ENCODE data around the gene CTRB1. TPM values are rescaled to one million over a fixed set of nuclear protein-coding genes. Genes with fewer than 3 reads are reported as not detected.

CTRB1 gene
- total RNA-seq, 4 donors from 2014 or later, result not detected

GRCh38 chr16:75179208-75179607 lies 39.6 kb upstream of the CTRB1 start:
- H3K36me3 ChIP-seq, result no peaks in the 10 kb centered on the region
- no peaks in the 10 kb centered on the region for H3K4me1 ChIP-seq
- no peak for DNase-seq
- H3K27ac ChIP-seq, result no peak overlapping the region
- no peaks in the 10 kb centered on the region for H3K27me3 ChIP-seq
- H3K4me3 ChIP-seq, result no peak overlapping the region
- peaks cover 0 to 21% (median 6%) of the 10 kb centered on the region in 4 donors for H3K9me3 ChIP-seq
- no peak for TF ChIP-seq POLR2A (IDR thresholded peaks at IDR 0.05)
- TF ChIP-seq CTCF (IDR thresholded peaks at IDR 0.05), result no peak

DNA sequence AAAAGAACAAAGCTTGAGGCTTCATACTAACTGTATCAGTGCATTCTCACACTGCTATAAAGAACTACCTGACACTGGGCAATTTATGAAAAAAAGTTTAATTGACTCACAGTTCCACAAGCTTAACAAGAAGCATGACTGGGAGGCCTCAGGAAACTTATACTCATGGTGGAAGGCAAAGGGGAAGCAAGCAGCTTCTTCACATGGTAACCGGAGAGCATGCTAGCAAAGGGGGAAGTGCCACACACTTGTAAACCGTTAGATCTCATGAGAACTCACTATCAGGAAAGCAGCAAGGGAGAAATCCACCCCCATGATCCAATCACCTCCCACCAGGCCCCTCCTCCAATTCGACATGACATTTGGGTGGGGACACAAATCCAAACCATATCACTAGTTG lies 37.2 kb upstream of the CTRB1 start:
- no peaks in the 10 kb centered on the region for H3K36me3 ChIP-seq
- H3K4me3 ChIP-seq, result no peak overlapping the region
- TF ChIP-seq CTCF (IDR thresholded peaks at IDR 0.05) (no peak), POLR2A (IDR thresholded peaks at IDR 0.05) (no peak)
- peaks cover 0 to 9% (median 2%) of the 10 kb centered on the region in 4 donors for H3K9me3 ChIP-seq
- H3K27me3 ChIP-seq, result no peaks in the 10 kb centered on the region
- H3K4me1 ChIP-seq, result no peaks in the 10 kb centered on the region
- no peak for DNase-seq
- no peak overlapping the region for H3K27ac ChIP-seq

- no peaks in the 10 kb centered on the region for H3K9me3 ChIP-seq
- TF ChIP-seq CTCF (IDR thresholded peaks at IDR 0.05) (no peak), POLR2A (IDR thresholded peaks at IDR 0.05) (no peak)
- no peaks in the 10 kb centered on the region for H3K27me3 ChIP-seq
- H3K4me1 ChIP-seq, result no peaks in the 10 kb centered on the region
- H3K27ac ChIP-seq, result no peak overlapping the region
- DNase-seq, result no peak
- no peaks in the 10 kb centered on the region for H3K36me3 ChIP-seq
- no peak overlapping the region for H3K4me3 ChIP-seq
These were observed 29.8 kb upstream of the CTRB1 start for GRCh38 chr16:75188832-75189477.

- no peak for DNase-seq
These were observed 29.0 kb upstream of the CTRB1 start for GRCh38 chr16:75189638-75190245.

GRCh38 chr16:75192606-75193264 lies 26.1 kb upstream of the CTRB1 start:
- DNase-seq, result no peak
- no peak for TF ChIP-seq CTCF (IDR thresholded peaks at IDR 0.05)
- TF ChIP-seq POLR2A (IDR thresholded peaks at IDR 0.05), result no peak
- Histone ChIP-seq H3K9me3 (no peaks in the 10 kb centered on the region), H3K4me3 (no peak overlapping the region), H3K4me1 (no peaks in the 10 kb centered on the region), H3K27me3 (no peaks in the 10 kb centered on the region), H3K27ac (no peak overlapping the region), H3K36me3 (no peaks in the 10 kb centered on the region)

More at GRCh38 chr16:75189638-75190245, 29.0 kb upstream of the CTRB1 start:
- H3K9me3 ChIP-seq, result no peaks in the 10 kb centered on the region
- H3K27ac ChIP-seq, result no peak overlapping the region
- no peaks in the 10 kb centered on the region for H3K4me1 ChIP-seq
- H3K36me3 ChIP-seq, result no peaks in the 10 kb centered on the region
- H3K27me3 ChIP-seq, result no peaks in the 10 kb centered on the region
- no peak overlapping the region for H3K4me3 ChIP-seq
- TF ChIP-seq POLR2A (IDR thresholded peaks at IDR 0.05) (no peak), CTCF (IDR thresholded peaks at IDR 0.05) (no peak)

All from Peyer's patch (tissue), 4 donors.